HG02840 (cell line): ENCODE data around the gene CROCC.
"Not testable (repeated sequence)": the region's sequence is repeated elsewhere in the genome, so short reads cannot be mapped to it uniquely, and the experiment has no call there.

Experiments used
- ATAC-seq: cut with Tn5 transposase; IDR thresholded peaks from one replicate; pipeline ENCODE4 v1.9.1; 2021; ENCODE audit warnings: mild to moderate bottlenecking, moderate library complexity, moderate number of reproducible peaks; ENCODE audit not compliant: unreplicated experiment, low FRiP score

Gene CROCC

DNA sequence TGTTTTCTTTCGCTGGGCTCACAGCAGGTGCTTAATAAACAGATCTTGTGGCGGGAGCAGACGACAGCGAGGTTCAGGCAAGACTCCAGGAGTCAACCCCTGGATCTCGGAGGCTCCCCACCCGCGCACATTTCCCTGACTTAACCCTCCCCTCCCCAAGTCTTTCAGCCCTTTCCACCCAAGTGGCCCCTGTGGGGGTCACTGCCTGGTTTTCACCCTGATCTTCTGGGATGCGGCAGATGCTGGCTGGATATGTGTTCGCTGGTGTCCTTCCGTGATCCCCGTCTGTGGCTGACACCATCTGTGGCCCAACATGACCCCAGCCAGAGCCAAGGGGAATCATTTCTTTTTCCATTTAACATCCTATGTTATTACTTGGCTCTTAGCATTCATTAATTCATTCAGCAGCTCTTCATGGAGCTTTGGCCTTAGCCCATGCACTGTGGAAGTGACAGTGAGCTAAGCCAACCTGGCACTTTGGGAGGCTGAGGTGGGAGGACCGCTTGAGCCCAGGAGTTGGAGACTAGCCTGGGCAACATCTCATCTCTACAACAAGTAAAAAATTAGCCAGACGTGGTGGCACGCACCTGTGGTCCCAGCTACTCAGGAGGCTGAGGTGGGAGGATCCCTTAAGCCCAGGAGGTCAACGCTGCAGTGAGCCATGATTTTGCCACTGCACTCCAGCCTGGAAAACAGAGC lies 6.7 kb upstream of the CROCC start:
- ATAC-seq, result not testable (repeated sequence)

DNA sequence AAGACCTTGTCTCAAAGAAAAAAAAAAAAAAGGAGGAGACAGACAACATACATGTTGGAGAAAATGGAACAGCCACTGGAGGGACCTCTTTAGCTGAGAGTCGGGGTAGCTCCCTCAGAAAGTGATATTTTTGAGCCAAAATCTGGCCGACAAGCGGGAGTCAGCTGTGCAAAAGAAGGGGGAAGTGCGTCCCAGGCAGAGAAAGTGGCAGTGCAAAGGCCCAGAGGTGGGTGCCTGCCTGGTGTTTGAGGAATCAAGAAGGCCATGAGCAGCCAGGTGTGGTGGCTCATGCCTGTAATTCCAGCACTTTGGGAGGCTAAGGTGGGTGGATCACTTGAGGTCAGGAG lies 6.1 kb upstream of the CROCC start:
- no peak for ATAC-seq

DNA sequence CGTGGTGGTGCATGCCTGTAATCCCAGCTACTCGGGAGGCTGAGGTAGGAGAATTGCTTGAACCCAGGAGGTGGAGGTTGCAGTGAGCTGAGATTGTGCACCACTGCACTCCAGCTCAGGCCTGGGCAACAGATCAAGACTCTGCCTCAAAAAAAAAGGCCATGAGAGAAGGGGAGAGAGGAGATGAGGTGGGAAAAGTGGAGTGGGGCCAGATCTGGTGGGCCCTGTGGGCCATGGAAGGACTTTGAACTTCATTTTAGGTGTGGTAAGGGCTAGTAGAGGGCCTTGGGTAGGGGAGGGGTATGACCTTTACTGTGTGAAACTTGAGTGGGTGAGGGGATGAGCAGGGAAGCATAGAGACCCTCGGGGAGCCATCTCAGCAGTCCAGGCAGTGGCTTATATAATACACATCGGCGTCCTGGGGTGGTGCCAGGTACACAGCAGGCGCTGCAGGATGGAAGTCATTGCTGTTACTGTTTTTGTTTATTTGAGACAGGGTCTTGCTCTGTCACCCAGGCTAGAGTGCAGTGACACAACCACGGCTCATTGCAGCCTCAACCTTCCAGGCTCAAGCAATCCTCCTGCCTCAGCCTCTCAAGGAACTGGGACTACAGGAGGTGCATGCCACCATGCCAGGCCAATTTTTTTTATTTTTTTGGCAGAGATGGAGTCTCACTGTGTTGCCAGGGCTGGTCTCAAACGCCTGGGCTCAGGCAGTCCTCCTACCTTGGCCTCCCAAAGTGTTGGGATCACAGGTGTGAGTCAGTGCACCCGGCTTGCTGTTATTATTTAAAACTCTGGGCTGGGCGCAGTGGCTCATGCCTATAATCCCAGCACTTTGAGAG lies 5.5 kb upstream of the CROCC start:
- ATAC-seq, result not testable (repeated sequence)

DNA sequence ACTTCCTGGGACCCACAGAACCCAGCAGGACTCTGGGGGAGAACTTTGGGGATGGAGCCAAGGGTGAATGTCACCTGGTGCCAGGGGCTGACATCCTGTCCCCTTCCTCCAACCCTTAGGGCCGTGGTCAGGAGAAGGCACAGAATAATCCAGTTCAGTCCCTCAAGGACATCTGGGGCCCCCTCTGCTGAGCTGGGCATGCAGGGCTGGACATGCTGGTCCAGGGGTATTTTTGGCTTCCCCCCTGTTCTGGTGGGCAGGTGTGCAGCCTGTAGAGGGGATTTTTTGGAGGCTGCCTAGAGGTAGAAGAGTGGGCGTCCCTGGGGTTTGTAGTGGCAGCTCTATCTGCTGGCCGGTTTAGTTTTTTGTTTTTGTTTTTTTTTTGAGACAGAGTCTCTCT lies 3.4 kb upstream of the CROCC start:
- ATAC-seq, result no peak

DNA sequence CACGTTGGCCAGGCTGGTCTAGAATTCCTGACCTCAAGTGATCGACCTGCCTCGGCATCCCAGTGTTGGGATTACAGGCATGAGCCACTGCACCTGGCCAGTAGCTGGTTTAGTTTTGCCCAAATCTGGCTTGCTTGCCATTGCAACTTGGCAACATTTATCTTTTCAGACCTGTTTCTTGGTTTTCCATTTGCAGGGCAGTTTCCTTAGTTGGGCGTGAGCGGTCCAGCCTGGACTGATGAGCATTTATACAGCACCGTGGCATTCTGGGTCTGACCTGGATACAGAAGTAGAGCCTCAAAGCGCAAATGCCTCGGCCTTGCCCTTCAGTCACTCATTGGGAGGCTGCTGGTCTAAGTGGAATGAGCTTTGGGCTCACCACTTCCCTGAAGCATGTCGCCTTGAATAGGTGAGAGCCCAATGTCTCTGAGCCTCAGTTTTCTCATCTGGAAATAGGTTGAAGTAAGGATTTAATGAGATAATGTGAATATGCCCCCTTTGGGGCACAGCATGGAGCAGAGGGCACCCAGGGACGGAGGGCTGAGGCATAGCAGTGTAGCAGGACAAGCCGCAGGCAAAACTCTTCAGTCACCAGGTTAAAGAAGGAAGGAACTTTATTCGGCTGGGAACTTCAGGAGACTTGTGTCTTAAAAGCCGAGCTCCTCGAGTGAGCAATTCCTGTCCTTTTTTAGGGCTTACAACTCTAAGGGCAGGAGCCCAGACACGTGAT lies 2.6 kb upstream of the CROCC start:
- not testable (repeated sequence) for ATAC-seq

DNA sequence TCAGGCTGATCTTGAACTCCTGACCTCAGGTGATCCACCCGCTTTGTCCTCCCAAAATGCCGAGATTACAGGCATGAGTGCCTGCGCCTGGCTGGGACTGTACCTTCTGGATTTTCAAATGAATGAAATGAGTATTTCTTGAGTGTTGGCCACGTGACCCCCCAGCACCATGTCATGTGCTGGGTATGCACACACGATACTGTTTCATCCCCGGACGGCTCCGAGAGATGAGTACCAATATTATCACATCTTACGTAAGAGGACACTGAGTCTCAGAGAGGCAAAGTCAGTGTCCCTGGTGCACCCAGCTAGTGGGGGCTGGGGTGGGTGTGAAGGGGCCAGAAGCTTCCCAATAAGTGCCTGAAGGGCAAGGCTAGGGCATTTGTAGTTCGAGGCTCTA lies 780 bp upstream of the CROCC start:
- no peak for ATAC-seq

DNA sequence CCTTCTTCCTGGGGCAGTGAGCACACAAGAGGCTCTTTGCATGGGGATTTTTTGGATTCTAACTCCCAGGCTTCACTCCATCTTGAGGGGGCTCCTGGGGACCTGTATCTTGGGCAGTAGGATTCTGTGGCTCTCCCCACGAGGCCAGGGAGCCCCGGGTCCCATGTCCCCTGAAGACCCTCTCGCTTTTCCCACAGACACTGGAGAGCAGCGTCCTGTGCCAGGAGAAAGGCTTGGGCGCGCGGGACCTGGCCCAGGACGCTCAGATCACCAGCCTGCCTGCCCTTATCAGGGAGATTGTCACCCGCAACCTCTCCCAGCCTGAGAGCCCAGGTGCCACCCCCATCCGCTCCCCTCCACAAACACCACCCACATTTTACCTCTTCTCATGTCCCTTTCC lies 735 bp downstream of the CROCC start:
- ATAC-seq, result no peak

DNA sequence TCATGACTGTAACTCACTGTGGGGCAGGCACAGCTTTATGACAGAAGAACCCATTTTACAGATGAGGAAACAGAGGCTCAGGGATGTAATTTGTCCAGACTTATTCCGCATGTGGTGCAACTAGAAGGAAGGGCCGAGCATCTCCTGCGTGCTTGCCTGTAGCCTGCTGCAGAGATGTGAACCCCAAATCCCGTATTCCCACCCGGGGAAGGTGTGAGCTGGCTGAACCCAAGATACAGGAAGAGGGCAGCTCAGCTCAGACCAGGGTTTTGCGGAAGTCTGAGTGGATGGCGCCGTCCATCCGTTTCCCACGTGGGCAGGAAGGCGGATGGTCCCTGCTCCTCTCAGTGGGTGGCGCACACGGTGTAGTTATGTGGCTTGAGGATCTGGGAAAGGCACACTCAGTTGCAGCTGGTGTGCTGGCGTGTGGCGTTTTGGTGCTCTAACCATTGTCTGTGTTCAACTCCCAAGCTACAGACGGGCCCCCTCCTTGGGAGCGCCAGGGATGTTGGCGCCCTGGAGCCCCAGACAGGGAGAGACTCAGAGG lies 1.2 kb downstream of the CROCC start:
- no peak for ATAC-seq

DNA sequence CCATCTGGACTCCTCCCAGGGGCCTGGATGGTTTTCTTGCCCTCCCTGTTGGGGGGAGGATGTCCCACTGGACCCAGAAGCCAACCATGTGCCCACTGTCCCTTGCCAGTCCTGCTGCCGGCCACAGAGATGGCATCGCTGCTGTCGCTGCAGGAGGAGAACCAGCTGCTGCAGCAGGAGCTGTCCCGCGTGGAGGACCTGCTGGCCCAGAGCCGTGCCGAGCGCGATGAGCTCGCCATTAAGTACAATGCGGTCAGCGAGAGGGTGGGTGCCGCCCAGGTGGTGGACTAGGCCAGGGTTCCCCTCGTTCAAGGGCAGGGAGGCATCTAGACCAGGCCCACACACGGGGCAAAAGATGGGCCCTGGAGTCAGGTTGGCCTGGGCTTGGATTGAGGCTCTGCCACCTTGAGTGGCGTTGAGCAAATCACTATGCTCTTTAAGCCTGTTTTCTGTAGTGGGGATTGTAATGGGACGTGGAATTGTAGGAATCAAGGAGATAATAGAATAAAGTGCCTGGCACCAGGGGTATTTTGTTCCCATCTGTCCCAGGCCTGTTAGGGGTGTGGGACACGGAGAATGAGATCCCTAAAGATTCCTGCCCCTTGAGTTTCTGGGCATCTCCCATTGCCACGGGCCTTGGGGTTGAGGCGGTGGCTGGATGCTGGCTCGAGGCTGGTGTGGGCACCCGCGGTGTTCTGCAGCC lies 2.6 kb downstream of the CROCC start:
- no peak for ATAC-seq

DNA sequence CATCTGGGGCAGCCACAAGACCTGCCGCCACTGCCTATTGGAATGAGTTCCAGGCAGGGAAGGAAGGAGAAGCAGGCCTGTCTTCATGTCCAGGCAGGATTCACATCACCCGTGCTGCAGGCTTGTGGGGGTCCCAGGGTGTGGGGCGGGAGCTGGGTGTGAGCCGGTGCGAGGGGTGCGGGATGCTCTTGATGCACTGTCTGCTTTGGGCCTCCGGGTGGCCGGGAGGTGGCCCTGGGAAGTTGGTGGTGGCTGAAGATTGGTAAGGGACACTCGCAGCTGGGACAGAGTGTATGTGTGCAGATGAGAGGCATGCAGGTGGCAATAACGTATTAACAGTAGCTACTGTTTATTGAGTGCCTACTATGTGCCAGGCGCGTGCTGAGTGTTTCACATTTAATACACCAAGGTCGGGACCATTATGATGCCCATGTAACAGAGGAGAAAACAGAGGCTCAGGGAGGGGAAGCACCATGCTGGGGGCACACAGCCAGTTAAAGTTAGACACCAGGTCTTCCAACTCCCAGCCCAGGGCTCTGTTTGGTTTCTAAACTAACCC lies 3.3 kb downstream of the CROCC start:
- no peak for ATAC-seq

DNA sequence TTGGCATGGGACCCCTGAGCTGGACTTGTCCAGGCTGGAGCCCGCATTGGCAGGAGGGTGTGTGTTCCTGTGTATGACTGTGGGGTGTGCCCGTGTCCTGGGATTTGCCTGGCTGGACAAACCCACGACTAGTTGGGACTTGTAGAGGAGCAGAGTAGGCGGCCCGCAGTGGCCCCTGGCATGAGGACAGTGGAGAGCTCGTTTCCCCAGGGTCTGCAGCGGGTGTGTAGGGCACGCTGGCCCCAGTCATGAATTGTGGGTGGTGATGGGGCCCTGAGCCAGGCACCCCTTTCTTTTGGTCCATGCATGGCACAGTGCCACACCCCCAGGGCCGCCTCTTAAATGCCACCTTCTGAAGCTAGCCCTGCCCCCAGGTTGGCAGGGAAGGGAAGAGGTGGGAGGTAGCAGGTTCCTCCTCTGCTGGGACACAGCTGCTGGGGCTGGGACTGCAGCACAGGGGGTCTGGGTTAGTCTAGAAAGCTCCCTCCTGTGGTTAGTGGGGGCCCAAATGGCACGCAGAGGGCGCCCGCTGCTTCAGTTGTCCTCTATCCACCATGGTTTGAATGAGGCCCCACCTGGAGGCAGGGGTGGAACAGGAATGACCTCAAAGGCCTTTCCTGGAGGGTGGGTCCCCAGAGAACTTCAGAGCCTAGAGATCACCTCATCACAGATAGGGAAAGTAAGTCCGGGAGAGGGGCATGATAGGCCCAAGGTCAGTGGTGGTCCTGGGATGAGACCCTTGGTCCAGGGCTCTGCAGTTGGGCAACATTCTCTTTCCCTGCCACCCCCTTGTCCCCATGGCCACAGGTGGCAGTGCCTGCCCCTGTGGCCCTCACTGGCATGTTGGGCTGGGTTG lies 4.1 kb downstream of the CROCC start:
- ATAC-seq, result no peak

DNA sequence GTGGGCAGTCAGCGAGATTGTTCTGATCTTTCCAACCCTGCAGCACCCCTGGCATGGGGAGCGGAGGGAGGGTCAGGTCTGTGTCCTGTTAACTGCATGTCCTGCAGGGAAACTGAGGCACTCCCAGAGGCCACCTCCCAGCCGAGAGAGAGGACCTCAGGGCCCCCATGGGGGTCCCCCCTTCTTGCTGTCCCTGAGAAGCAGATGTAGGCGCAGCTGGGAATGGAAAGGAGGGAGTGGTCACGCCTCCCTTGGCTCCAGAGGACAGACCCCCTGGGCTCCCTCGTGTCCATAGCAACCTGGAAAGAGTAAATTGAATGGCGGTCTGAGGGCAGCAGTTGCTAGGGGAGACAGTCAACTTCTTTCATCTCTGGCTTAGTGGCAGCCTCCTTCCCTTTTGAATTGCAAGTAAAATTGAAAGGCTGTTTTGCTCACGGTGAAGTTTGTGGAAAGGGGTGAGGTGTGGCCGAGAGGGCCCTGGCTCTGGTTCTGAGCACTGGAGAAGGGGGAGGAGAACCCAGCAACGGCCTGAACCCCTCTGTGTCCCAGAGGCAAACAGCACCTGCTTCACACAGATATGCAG lies 4.9 kb downstream of the CROCC start:
- ATAC-seq, result no peak

DNA sequence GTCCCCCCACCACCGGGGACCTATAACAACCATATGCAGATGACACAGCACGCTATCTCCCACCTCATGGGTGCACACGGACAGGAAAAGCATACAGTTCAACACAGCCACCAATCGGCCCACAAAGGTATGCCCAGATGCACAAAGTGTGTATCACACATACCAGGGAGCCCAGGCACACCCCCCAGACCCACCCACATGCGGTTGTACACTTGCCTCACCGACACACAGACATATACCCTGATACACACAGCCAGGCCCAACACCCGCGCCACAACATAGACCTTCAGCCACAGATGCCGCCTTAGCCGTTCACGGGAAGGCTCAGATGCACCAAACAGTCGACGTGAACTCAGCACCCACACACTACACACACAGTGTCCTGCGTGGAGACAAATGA lies 5.5 kb downstream of the CROCC start:
- no peak for ATAC-seq

DNA sequence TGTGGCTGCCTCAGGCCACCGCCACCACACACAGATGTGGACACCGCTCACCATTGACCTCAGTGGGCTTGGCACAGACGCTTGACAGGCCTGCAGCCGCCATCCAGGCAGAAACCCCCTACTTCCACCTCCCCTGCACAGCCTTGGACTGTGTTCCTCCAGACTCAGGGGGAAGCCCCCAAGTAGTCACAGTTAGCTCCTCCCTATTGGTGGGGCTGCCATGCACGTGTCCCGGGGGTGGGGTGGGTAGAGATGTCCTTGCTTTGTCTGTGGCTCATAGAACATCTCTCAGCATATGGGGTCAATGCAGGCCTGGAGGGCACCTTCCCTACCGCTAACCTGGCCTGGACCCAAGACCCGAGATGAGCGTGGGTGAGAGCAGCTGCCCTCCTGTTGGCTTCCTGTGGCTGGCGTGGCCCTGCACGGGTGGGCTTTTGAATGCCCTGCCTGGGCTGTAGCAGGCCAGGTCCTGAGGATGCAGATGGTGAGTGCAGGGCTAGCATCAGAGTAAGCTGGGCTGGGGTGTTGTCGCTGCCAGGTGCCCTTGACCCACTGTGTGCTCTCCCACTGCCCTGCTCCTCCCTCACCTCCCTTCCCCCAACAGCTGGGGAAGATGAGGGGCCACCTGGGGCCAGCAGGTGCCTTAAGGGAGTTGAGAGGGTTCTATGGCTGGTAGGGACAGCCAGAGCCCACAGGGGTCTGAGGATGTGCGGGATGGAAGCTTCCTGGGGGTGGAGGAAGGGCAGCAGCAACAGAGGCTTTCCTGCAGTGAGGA lies 6.2 kb downstream of the CROCC start:
- ATAC-seq, result no peak

DNA sequence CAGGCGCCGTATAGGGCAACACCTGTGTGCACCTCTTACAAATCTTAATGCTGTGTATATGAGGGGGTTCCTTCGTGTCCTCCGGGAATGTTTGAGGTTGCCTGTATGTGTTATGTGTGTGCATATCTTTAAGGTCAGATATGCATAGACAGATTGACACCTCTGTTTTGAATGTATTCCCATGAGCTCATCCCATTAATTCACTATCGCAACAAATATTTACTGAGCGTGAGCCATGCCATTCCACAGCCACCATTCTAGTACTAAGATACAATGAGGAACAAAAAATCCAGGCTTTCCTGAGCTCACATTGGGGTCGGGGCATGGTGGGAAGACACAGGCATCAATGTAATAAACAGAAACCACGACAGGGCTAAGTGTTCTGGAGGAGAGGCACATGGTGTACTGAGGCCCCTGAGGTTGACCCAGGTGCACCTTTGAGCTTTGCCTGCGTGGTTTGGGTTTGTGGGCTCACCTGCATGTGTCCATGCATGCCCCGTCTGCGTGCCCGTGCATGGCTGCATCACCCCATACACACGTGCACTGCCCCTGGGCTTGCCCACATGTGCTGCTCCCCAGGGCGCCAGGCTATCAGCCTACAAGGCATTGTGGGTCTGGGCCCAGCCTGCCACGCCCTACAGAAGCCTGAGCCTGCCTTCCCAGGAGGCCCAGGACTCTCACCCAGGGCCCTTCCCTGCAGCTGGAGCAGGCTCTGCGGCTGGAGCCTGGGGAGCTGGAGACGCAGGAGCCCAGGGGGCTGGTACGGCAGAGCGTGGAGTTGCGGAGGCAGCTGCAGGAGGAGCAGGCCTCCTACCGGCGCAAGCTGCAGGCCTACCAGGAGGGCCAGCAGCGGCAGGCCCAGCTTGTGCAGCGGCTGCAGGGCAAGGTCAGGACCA lies 7.7 kb downstream of the CROCC start:
- ATAC-seq, result not testable (repeated sequence)

DNA sequence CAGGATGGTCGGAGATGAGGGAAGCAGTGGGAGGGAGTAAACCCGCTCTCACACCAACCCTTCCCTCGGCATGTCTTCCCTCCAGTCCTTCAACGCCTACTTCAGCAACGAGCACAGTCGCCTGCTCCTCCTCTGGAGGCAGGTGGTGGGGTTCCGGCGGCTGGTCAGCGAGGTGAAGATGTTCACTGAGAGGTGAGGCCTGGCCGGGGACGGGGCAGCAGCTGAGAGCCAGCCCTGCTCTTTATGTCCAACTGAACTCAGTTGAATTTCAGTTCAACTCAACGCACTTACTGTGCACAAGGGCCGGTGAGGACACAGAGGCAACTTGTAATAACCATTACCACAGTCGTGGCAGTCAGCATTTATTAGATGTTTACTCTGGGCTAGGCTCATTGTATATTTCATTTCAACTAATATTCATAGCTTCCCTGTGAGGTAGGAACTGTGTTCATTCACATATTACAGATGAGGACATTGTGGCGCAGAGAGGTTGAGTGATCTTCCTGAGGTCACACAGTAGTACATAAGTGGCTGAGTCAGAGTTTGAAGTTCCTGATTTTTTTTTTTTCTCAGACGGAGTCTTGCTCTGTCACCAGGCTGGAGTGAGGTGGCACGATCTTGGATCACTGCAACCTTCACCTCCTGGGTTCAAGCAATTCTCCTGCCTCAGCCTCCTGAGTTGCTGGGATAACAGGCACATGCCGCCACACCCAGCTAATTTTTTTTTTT lies 9.6 kb downstream of the CROCC start:
- ATAC-seq, result not testable (repeated sequence)

DNA sequence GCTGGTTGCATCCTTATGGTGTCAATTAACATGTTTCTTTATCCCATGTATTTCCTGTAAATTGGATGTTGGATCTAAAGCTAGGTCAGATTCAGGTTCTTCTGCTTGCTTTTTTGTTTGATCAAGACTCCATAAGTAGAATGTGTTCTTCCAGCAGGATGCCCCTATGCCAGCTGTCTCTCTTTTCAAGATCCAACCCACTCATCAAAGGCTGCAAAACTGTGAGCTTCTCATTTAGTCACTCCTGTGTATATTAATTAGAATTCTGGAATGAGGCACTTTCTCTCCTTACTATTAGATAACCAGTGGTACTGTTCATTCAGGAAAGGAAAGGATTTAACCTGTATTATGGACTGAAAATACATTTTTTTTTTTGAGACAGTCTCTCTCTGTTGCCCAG lies 12.2 kb downstream of the CROCC start:
- ATAC-seq, result not testable (repeated sequence)
